Activated naive CD4-positive, alpha-beta T cell treated with anti-CD3 and anti-CD28 coated beads, Interleukin-2, amount 50 U/mL, for 72 hours (primary cell): ENCODE data around the gene NTN4. TPM values are rescaled to one million over a fixed set of nuclear protein-coding genes. Genes with fewer than 3 reads are reported as not detected.
A peak's percentile ranks its signal among the peaks of the same experiment; 100 is the strongest.
"Not testable (repeated sequence)": the region's sequence is repeated elsewhere in the genome, so short reads cannot be mapped to it uniquely, and the experiment has no call there.

Source experiments
- ATAC-seq, 2 donors: fragments of 150-1000 bp; cut with Tn5 transposase; 2 replicates each; pipeline ENCODE4 v1.10.0; 2021; ENCODE audit warnings: mild to moderate bottlenecking in 2 of 2, moderate library complexity in 2 of 2
- DNase-seq, 2 donors: peaks; one replicate each; pipeline ENCODE4 v3.0.0; 2021 to 2022; ENCODE audit warnings: low spot score in 2 of 2
- H3K27ac Mint-ChIP-seq, 2 donors: one replicate each; pipeline ENCODE4 v1.8.0; 2022; ENCODE audit warnings: mild to moderate bottlenecking in 2 of 2, mixed read lengths in 2 of 2
- H3K36me3 Mint-ChIP-seq, 2 donors: one replicate each; pipeline ENCODE4 v1.8.0; 2022; ENCODE audit warnings: mixed read lengths in 2 of 2
- H3K9me3 Mint-ChIP-seq, 2 donors: one replicate each; pipeline ENCODE4 v1.8.0; 2022; ENCODE audit warnings: mixed read lengths in 2 of 2
- total RNA-seq, 2 donors: library from RNA; stranded (reverse); gene quantifications; one replicate each; pipeline ENCODE4 v1.2.3, GENCODE V29; 2022

The NTN4 gene
- not detected for total RNA-seq

- ATAC-seq (peak; percentile 65 to 73), DNase-seq (peak in 1 of 2 donors; percentile 29)
- H3K27ac Mint-ChIP-seq, result no peak within 1 kb of the TSS
- peaks cover 0 to 6% of the 10 kb centered on the region in 2 donors for H3K36me3 Mint-ChIP-seq
- H3K9me3 Mint-ChIP-seq, result no peaks in the 10 kb centered on the region
These were observed at the start of gene NTN4 for GRCh38 chr12:95790033-95790916. Gene NTN4, minus strand, starts transcription at chr12:95790764. Its CDS starts 455 bp downstream, at chr12:95790309.

- ATAC-seq (peak in 1 of 2 donors; percentile 26), DNase-seq (no peak)
- Mint-ChIP-seq H3K27ac (no peak overlapping the region), H3K9me3 (no peaks in the 10 kb centered on the region), H3K36me3 (no peaks in the 10 kb centered on the region)
These were observed 47.6 kb upstream of the NTN4 start for GRCh38 chr12:95838125-95838524.

- Mint-ChIP-seq H3K36me3 (no peaks in the 10 kb centered on the region), H3K9me3 (no peaks in the 10 kb centered on the region), H3K27ac (no peak overlapping the region)
- ATAC-seq (no peak), DNase-seq (no peak)
These were observed 46.9 kb upstream of the NTN4 start for GRCh38 chr12:95837240-95838038.

DNA sequence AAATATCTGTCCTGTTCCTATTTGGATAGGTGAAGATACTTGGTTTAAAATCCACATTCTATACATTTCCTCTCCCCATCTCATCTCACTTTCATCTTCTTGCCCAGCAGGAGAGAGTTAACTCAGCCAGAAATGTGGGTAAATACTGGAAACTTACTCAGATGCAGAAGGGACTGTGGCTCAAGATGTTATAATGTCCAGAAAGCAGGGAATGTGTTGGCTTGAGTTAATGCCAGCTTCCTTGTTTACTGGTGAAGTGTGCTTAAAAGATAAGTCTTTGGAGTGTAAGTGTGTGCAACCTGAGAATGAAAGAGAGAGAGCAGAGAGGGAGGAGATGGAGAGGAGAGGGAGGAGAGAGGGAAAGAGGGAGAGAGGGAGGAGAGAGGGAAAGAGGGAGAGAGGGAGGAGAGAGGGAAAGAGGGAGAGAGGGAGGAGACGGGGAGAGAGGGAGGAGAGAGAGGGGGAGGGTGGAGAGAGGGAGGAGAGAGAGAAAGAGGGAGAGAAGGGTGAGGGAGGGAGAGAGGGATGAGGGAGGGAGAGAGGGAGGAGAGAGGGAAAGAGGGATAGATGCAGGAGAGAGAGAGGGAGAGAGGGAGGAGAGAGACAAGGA is 46.2 kb upstream of the NTN4 start:
- H3K9me3 Mint-ChIP-seq, result no peaks in the 10 kb centered on the region
- no peak overlapping the region for H3K27ac Mint-ChIP-seq
- no peak for DNase-seq
- H3K36me3 Mint-ChIP-seq, result no peaks in the 10 kb centered on the region
- no peak for ATAC-seq

DNA sequence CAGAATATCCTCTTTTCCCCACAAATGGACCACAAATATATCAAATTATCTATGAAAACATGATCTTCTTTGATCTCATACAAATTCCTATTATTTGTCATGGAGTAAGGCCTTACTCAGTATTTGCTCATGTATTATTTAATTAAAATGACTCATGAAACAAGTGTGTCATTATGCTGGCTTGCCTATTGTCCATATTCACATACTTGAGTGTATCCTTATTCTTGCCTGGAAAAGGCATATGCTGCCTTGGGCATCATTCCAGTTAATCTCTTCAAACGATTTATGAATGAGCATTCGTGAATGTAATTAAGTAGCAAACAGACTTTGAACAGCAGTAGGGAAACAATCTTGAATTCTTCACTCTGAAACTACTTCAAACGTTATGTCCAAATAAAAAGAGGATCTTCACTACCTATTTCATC is 45.6 kb upstream of the NTN4 start:
- Mint-ChIP-seq H3K9me3 (no peaks in the 10 kb centered on the region), H3K27ac (no peak overlapping the region), H3K36me3 (no peaks in the 10 kb centered on the region)
- DNase-seq, result no peak
- no peak for ATAC-seq

GRCh38 chr12:95834572-95834971 is 44.0 kb upstream of the NTN4 start:
- ATAC-seq, result no peak
- H3K9me3 Mint-ChIP-seq, result no peaks in the 10 kb centered on the region
- H3K27ac Mint-ChIP-seq, result no peak overlapping the region
- no peak for DNase-seq
- H3K36me3 Mint-ChIP-seq, result no peaks in the 10 kb centered on the region

- H3K9me3 Mint-ChIP-seq, result no peaks in the 10 kb centered on the region
- DNase-seq (no peak), ATAC-seq (peak; percentile 28 to 88)
- H3K36me3 Mint-ChIP-seq, result no peaks in the 10 kb centered on the region
- peak overlapping the region in 1 of 2 donors; percentile 38 for H3K27ac Mint-ChIP-seq
These were observed 39.9 kb upstream of the NTN4 start for GRCh38 chr12:95830335-95831089.

DNA sequence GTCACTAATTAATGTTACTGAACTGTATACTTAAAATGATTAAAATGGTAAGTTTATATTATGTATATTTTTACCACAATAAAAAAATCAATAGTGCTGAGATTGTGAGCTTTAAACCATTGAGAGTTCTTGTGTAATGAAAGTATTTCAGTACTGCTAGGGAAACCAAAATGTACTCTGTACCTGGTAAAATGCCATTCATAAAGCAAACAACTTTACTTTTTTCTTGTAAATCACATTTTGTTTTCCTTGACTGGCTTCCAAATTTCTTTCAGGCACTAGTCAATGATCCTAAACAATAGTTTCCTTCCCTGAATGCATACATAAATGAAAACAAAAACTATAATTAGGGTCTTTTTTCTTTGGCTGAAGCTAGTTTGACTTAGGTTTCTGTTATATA is 38.8 kb upstream of the NTN4 start:
- Mint-ChIP-seq H3K36me3 (no peaks in the 10 kb centered on the region), H3K27ac (no peak overlapping the region), H3K9me3 (no peaks in the 10 kb centered on the region)
- DNase-seq, result no peak
- no peak for ATAC-seq

DNA sequence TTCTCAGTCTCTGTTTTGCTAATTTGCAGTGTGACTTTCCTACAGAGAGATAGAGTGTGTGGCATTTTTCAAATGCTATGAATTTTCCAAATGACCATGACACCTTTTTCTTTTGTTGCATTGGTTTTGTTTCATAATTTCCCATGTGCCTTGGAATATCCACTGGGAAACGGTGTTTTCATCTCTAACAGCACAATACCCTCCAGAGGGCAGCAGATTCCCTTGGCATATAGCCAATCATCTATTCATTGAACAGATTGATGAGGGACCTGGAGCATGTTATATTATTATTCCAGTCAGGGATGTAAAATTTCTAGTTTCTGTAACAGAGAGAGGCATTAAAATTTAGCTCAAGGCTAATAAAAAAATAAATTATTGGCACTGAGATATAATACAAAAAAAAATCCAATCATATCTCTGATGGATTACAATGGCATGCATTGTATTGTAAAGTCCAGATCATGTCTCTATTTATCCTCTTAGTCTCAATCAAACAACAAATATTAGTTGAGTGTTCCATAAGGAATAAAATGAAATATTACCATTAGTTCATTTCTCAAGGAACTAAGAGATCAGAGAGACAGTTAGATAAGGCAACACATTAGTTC is 29.6 kb upstream of the NTN4 start:
- ATAC-seq (no peak), DNase-seq (no peak)
- no peak overlapping the region for H3K27ac Mint-ChIP-seq
- no peaks in the 10 kb centered on the region for H3K9me3 Mint-ChIP-seq
- H3K36me3 Mint-ChIP-seq, result no peaks in the 10 kb centered on the region

DNA sequence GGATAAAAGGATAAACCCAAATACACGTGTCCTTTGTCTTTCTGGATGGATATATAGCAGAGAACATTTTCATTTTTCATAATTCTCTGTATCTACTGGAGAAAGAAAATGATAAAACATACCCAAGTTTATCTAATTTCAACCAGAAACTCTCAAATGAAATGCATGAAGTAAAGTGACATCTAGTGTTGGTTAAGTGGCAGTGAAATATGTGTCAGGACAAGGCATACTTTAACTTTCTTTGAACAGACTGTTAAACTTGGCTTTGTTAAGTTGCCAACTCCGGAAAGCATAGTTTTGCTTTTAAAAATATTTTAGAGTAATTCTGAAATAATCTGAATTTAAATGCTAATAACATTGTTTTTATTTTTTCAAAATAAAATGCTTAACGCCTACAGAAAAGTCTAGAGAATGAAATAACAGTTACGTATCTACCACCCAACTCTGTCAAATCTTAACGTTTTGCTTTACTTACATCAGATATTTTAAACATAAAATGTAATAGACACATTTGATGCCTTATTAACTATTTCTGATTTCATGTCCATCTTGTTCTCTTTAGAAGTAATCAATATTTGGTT is 25.2 kb upstream of the NTN4 start:
- DNase-seq, result no peak
- ATAC-seq, result no peak
- H3K9me3 Mint-ChIP-seq, result no peaks in the 10 kb centered on the region
- no peak overlapping the region for H3K27ac Mint-ChIP-seq
- H3K36me3 Mint-ChIP-seq, result no peaks in the 10 kb centered on the region

- not testable (repeated sequence) for H3K36me3 Mint-ChIP-seq, H3K9me3 Mint-ChIP-seq, ATAC-seq, H3K27ac Mint-ChIP-seq, DNase-seq
These were observed 21.6 kb upstream of the NTN4 start for GRCh38 chr12:95812155-95812554.

DNA sequence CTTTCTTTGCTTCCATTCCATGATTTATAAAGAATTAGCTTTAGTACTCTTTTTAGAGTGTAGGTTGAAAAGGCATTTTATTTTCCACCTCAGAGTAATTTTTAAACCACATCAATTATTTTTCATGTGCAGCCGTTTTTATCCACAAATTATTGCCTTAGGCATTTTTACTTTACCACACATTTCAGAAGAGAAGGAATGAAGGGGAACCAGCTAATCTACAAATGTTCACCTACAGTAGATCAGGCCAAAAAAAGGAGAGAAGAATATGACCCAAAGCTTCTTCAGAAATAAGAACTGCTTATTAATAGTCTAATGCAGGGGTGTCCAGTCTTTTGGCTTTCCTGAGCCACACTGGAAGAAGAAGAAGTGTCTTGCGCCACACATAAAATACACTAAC is 19.8 kb upstream of the NTN4 start:
- Mint-ChIP-seq H3K9me3 (peaks cover 0 to 5% of the 10 kb centered on the region in 2 donors), H3K36me3 (no peaks in the 10 kb centered on the region), H3K27ac (no peak overlapping the region)
- DNase-seq (no peak), ATAC-seq (no peak)

GRCh38 chr12:95809000-95809680 is 18.6 kb upstream of the NTN4 start:
- DNase-seq (no peak), ATAC-seq (no peak)
- H3K27ac Mint-ChIP-seq, result no peak overlapping the region
- H3K9me3 Mint-ChIP-seq, result peaks cover 0 to 5% of the 10 kb centered on the region in 2 donors
- no peaks in the 10 kb centered on the region for H3K36me3 Mint-ChIP-seq

GRCh38 chr12:95808146-95808545 is 17.6 kb upstream of the NTN4 start:
- H3K9me3 Mint-ChIP-seq, result peaks cover 0 to 5% of the 10 kb centered on the region in 2 donors
- H3K27ac Mint-ChIP-seq, result no peak overlapping the region
- no peak for DNase-seq
- no peak for ATAC-seq
- H3K36me3 Mint-ChIP-seq, result no peaks in the 10 kb centered on the region

DNA sequence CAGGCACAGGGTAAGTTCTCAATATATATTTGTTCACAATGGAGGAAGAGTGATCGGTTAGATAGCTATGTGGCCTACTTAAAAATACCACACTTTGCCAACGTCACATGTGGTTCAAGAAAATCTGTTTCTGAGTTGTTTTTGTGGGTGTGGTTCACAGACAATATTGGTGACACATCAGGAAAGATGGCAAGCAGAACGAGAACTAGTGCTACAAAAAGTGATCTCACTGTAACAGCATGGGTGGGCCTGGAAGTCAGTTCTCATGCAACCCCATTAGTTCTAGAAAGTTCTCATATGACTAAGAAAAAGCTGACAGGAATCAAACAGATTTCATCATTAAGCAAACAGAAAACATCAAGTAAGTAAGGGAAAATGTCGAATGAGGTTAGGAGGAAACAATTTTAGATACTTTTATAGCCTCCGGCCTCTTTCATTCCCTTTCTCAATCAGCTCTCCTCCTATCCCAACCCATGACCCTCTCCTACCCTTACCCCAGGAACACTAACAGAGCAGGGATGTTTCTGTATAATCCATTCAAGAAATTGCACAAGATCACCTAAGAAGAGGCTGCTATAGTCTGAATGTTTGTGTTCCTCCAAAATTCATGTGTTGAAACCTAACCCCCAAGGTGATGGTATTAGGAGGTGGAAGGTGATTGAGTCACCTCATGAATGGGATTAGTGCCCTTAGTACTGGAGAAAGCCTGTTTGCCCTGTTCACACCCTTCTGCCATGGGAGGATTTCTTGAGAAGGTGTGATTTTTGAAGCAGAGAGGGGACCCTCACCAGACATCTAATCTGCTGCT is 15.5 kb upstream of the NTN4 start:
- DNase-seq, result no peak
- ATAC-seq, result peak; percentile 16 to 58
- Mint-ChIP-seq H3K27ac (no peak overlapping the region), H3K9me3 (peaks cover 0 to 5% of the 10 kb centered on the region in 2 donors), H3K36me3 (no peaks in the 10 kb centered on the region)
